Measurements from ENCODE around the gene PDZK1.
A peak's percentile ranks its signal among the peaks of the same experiment; 100 is the strongest.
"Not testable (repeated sequence)": the region's sequence is repeated elsewhere in the genome, so short reads cannot be mapped to it uniquely, and the experiment has no call there.

The PDZK1 gene

DNA sequence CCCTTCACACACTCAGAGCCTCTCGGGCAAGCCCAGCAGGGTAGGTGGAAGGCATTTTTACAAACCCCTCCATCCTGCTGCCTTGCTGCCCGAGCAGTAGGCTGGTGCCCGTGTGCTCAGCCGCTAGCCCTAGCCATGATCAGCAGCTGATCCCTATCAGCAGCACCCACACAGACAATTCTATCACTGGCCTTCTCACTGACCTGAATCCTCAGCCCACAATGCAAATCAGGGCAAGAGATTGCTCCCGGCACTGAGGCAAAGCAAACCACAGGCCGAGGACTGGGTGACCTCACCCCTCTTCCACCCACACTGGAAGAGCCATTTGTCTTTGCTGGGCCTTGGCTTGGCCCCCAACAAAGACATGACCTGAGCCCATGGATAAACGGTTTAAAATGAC lies 895 bp upstream of the PDZK1 start:
- no peak for DNase-seq

DNA sequence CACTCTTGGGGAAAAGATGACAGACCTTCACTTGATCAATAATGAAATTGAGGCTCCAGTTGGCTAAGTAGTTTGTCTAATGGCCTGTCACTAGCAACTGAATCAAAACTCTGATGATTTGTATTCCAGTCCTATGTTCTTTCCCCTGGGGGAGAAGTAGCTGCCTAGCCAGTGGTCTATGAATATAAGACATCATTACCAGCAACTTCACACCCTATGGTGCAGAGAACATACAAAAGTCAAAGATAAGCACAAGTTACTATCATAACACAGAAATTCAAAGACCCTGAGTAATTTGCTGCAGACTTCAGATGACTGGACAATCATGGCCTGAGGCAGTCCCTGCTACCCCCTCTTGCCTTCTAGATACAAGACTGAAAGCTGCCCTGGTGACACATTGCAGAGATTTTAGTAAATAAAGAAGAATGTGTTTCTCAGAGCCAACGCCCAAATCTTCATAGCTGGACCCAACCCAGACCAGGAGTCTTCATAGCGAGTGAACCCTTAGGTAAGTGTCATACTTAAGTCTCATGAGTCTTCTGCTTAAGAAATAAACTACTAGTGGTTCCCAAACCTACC lies 993 bp downstream of the PDZK1 start:
- DNase-seq = no peak

DNA sequence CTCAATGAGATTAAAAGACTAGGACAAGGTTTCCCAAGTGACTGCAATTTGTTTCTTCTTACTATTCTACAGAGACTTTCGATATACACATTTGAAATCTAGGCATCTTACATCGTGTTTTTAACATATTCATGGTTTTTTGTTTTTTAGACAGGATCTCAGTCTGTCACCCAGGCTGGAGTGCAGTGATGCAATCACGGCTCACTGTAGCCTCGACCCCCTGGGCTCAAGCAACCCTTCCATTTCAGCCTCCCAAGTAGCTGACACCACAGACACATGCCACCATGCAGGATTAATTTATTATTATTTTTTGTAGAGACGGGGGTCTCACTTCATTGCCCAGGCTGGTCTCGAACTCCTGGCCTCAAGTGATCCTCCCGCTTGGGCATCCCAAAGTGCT lies 1.5 kb downstream of the PDZK1 start:
- no peak for DNase-seq

DNA sequence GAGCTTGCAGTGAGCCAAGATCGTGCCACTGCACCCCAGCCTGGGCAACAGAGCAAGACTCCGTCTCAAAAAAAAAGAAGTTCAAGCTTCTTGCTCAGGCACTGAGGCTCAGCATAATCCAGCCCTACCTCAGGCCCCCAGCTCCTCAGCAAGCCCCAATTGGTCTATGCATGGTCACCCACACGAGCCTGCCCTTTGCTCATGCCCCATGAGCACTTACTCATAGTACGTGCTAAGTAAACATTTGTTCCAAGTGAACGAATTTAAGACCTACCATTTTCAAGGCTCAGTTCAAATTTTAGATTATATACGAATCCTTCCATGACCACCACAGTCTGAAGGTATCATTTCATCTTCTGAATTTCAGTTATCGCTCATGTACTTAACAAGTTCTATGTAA lies 4.3 kb downstream of the PDZK1 start:
- DNase-seq = no peak

DNA sequence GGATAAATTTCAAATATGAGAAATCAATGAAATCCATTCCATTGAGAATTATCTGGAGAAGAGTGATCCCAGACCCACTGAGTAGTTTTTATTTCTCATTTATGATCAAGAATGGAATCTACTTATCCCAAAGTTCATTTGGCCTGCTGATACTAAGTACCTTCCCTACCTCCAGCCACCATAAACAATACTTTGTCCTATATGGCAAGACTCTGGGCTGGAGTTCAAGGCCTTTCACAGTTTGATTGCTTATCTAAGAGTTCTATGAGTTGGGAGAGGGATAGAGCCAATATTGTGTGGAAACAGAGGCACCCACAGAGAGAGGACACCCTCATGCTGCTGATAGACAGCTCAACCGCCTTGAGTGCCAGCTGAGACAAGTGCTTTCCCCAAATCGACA lies 5.1 kb downstream of the PDZK1 start:
- no peak for DNase-seq

DNA sequence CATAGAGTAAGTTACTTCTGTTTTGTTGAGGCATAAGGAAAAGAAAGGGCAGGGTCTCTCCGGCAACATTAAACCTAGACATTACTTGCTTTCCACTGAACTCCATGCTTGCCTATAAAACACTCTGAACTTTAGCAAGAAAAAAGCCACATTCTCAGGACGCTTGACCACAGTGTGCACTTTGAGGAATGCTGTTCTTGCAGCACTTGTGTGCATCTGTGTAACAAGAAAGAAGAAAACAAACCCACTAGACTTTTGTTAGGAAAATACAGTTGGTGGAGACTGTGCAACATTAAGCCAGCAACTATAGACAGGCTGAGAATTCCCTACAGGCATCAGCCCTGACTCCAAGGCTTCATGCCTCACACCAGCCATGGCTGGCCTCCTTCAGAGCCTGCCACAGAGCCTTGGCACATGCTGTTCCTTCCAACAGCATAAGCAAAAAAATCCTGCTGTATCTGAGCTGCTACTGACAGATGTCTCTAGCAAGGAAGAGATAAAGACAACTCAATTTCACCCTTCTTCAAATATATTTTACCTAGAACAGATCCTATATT lies 5.8 kb downstream of the PDZK1 start:
- DNase-seq = no peak

DNA sequence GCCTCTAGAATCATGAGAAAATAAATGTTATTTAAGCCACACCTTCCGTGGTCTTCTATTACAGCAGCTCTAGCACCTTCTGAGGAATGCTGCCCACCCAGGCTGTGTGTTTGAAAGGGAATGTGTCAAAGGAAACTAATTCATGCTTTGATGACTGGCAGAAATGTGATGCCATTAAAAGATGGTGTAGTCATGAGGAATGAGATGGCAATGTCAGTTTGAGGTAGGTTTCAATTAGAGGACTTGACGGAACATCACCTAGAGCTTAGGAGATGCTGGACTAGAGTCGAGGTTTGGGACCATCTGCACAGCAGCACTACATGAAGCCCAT lies 10.6 kb downstream of the PDZK1 start:
- DNase-seq = no peak

DNA sequence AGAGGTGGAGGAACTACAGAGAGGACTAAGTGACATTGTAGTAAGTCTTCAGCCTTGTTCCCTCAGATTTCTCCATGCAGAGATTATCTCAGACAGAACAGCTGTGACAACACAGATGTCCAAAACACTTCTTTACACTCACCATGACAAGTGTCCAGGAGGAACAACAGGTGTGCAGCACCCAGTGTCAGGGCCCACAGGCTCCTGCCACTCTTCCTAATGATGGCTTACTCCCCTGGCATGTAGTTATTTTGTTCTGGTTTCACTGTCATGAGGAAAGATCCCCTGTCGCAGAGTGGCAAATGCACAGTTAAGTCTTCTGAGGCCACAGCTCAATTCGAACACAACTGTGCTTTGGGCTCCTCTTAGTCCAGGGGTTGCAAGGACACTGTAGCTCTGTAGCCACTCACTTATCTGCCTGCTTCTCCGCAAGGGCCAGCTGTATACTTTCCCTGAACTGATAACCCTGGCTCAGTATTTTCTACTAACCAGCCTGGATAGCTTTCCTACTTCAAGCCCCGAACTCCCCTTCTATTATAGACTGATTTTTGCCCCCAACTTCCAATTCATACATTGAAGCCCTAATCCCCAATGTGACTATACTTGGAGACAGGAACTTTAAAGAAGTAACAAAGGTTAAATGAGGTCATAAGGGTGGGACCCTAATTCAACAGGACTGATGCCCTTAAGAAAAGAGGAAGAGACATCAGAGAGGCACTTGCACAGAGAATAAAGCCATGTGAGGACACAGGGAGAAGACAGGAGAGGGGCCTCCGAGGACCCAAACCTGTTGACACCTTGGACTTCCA lies 11.1 kb downstream of the PDZK1 start:
- DNase-seq = no peak

DNA sequence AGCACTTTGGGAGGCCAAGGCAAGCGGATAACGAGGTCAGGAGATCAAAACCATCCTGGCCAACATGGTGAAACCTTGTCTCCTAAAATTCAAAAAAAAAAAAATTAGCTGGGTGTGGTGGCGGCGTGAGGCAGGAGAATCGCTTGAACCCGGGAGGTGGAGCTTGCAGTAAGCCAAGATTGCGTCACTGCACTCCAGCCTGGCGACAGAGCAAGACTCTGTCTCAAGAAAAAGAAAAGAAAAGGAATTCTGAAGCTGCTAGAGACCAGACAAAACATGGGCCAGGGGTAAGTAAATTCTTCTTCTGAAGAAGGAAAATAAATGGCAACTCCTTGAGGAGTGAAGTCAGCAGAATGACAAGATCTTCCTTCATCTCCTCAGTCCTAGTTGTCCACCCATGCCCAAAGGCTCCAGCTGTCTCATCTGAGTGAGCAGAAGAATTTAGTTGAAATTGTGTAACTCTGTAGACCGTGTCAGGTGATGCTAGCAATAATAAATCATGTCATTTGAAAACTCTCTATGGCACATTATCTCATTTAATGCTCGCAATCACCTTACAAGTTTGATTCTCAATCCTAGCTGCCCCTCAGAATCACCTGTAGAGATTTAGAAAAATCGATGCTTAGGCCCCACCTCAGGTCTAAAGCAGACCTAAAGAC lies 14.3 kb downstream of the PDZK1 start:
- DNase-seq = no peak

DNA sequence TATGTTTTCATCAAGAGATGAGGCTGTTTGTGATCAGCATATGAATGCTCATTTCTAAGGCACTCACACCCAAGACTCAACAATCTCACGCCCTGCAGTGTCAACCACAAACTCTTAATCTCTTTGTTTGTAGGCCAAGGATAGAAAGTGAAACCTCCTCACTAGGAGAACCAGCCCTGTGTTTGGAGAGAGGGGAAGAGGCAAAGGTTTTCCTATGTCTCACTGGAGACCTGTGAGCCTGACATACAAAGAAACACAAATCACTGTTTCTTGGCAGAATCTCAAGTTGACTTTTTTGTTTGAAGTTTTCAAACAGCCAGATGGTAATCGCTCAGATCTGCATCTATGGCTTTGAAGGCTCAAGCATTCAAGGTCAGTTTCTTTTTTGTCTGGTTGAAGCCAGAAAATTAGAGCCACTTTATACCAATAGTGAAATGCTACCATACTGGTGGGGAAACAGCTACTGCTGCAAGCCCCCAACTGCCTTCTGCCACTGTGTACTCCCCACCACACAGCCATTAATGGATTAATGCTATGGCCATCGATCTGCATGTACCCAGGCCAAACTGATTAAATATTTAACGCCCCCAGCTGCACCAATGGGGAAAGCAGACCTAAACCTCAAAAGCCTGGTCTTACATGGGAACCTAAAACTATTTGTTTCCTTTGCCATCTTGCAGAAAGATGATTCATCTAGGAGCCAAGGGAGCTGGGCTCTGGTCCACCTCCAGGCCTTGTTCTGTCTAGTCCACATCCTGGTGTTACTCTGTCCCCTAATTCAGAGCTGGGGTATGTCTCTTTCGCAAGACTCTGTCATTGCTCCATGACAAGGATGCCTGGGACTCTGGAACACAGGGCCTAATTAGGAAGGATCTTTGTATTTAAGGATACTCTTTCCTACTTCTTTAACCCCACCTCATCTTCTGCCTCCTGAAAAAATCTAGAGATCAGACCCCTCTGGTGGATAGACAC lies 16.3 kb downstream of the PDZK1 start:
- DNase-seq = peak; percentile 16

DNA sequence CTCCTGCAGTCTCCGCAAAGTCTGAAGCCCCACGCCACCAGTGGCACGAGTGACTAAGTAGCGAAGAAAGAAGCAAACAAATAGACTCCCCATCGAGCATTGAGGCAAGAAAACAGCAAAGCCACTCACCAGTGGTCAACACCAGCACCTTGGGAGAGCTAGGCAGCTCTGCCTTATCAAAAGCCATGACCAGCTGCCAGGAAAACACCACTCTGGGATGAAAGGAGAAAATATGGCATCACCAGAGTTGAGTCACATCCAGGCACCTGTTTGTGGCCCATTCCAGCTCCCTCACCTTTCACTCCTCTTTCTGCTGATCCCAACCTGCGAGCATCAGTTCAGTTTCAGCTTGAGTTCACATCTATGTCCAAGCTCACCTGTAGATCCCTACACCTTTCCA lies 17.2 kb downstream of the PDZK1 start:
- DNase-seq = no peak

DNA sequence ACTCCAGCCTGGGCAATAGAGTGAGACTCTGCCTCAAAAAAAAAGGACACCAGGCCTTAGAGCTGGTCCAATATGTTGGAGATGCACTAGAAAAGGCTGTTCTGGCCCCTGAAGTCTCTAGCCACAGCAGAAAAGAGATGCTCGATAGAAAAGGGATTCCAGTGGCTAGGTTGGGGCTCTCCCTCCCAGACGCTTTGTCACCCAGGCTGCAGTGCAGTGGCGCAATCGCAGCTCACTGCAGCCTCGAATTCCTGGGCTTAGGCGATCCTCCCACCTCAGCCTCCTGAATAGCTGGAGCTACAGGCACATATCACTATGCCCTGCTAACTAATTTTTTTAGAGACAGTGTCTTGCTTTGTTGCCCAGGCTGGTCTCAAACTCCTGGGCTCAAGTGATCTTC lies 18.2 kb downstream of the PDZK1 start:
- no peak for DNase-seq

DNA sequence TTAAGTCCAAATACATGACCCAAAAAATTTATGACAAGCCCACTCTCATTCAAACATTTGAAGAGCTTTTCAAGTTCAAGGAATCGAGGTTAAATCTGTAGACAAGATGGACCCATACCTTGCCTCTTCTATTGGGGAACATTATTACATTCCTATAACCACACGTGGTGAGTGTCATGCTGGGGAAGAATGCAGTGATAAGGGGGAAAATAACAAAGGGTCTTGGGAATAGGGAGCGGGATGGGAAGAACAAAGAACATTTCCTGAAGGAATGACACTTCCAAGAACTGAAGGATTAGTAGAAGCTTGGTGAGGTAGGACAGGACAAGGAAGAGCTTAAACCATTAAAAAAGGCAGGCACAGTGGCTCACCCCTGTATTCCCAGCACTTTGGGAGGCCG lies 18.8 kb downstream of the PDZK1 start:
- no peak for DNase-seq

DNA sequence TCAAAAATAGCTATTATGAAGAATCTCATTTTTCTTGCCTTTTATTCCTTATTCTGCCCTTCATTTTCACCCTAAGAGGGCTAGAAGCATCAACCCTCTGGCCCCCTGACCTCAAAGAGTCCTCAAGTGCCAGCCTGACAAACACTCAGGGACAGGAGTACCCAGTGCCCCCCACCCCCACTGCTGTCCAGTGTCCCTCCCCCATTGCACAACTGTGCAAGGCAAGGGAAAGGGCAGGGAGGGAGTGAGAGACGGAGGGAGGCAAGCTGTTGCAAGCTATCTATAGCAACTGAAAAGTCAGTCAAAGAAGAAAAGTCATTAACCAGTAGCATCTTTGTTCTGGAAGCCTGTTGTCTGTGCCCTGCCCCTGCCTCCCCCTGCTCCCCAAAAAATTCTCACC lies 21.1 kb downstream of the PDZK1 start:
- DNase-seq = not testable (repeated sequence)

DNA sequence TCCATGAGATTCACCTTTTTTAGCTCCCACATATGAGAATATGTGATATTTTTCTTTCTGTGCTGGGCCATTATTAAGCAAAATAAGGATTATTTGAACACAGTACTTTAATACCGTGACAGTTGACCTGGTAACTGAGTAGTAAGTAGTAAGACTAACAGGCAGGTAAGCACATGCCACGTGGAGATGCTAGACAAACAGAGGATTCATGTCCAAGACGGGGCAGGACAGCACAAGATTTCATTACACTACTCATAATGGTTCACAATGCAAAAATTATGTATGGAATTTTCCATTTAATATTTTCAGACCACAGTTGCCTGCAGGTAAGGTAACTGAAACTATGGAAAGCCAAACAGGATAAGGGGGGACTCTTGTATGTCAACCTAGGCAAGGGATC lies 22.3 kb downstream of the PDZK1 start:
- not testable (repeated sequence) for DNase-seq

DNA sequence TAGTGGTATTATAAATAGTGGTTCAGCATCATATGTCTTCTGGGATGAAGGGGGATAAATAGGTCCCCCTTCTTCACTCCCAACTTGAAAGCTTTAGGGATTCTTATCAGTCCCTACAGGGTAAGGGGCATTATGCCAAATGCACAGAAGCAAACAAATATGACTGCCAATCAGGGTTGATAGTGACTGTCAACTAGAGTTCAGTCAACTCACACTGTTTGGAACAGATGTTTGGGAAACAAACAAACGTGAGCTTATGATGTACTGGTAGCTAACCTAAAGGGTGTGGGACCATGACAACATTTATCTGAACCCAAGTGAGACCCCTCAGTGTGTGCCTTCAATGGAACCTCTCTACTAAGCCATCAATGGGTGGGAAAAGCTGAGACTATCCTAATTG lies 34.0 kb downstream of the PDZK1 start:
- not testable (repeated sequence) for DNase-seq

DNA sequence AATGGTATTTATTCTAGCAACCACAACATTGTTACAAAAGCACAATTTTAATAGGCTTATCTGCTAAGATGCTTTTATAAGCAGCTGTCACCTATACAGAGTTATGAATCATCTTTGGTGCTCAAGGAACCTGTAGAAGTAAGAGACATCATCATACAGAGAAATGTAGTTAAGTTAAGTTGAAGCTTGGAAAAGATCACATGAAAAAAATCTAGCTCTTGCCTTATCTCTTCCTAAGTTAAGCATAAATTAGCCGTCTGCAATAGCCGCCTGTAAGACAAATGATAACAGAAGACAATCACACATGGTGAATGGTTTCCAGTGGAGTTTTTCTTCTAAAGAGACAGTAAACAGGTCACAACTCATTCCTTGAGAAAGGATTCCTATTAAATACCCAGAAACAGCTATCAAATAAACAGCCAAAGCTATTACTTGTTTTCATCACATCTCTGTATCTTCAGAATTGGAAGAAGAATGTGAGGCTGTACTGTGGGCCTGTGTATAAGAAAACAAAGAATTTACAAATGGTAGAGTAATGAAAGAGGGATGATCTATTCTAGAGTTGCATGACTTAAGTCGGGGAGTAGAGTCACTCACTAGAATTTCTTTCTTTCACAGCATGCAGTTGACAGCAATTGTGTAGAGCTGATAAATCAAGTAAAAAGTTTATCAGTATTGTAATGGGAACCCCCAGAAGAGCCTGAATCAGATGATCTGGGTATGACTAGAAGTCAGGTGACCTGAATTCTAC lies 36.0 kb downstream of the PDZK1 start:
- not testable (repeated sequence) for DNase-seq

DNA sequence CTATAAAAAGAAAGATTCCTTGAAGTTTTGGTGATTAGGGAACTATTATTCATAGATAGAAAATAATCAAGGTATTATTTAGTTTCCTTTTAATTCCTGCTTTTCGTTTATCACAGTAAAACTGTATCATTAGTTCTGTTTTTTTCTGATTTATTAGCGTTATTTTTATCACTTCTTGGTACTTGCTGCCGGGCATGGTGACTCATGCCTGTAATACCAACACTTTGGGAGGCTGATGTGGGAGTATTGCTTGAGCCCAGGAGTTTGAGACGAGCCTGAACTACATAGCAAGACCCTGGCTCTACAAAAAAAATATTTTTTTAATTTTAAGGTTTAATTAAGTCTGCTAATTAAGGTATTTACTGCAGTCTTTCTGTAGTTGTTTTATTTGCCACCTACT lies 42.2 kb downstream of the PDZK1 start:
- DNase-seq = not testable (repeated sequence)

DNA sequence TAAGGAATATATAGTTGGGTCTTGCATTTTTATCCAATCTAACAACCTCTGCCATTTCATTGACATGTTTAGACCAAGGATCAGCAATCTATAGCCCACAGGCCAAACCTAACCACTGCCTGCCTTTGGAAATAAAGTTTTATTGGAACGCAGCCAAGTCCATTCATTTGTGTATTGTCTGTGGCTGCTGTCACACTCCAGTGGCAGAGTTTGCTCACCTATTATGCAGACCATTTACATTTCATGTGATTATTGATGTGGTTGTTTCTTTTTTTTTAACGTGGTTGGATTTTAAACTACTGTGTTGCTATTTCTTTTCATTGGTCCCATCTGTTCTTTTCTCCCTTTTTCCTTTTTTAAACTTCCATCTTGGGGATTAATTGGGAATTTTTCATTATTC lies 44.7 kb downstream of the PDZK1 start:
- not testable (repeated sequence) for DNase-seq

DNA sequence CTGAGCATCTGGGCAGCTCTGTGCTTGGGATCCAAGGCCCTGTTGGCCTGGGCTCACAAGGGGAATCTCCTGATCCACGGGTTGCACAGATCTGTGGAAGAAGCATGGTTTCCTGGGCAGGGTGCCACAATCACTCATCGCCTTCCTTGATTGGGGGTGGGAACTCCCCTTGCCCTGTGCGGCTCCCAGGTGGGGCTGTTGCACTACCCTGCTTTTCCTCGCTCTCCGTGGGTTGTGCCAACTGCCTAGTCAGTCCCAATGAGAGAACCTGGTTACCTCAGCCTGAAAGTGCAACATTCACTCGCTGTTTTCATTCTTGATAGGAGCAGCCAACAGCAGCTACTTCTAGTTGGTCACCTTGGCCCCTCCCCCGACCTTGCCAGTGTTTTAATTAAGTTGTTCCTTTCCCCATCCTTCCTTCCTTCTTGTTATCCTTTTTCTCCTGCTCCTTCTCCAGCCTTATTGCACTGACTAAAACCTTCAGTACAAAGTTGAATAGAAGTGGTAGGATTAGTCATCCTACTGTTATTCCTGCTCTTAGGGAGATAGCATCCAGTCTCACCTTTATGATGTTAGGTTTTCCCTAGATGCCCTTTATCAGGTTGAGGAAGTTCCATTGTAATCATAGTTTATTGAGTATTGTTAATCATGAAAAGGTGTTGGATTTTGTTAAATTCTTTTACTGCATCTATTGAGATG lies 50.8 kb downstream of the PDZK1 start:
- DNase-seq = not testable (repeated sequence)

DNA sequence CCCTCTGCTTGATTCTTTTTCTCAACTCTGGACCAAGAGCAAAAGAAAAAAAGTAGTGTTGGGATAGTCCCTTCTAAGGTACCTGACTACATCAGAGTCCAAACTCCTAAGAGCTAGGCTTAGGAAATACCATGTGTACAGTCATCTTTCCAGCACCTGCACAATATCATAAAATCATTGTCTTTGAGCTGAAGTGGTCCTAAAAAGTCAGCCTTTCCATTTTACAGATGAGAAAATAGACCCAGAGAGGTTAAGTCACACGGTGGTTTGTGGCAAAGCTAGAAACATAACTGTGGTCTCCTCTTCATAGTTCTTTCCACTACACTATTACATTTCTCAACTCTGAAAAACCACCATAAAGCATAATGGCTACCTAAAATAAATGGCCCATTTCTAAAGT lies 63.2 kb downstream of the PDZK1 start:
- DNase-seq = not testable (repeated sequence)
